Mucosa of rectum (tissue), 2 donors: ENCODE data around the gene CTSZ.
"Not testable (repeated sequence)": the region's sequence is repeated elsewhere in the genome, so short reads cannot be mapped to it uniquely, and the experiment has no call there.

ENCODE experiments used
- H3K27ac ChIP-seq, 2 donors: one replicate each; pipeline ENCODE4 v1.7.0; 2013; ENCODE audit warnings: inconsistent platforms in 2 of 2, low read depth in 2 of 2, low read length in 2 of 2
- H3K27me3 ChIP-seq, 2 donors: one replicate each; pipeline ENCODE4 v1.7.0; 2013; ENCODE audit warnings: low read length in 2 of 2; ENCODE audit not compliant: control insufficient read depth in 2 of 2, insufficient read depth in 2 of 2
- H3K36me3 ChIP-seq, 2 donors: one replicate each; pipeline ENCODE4 v1.7.0; 2013; ENCODE audit warnings: low read length in 2 of 2; ENCODE audit not compliant: control insufficient read depth in 2 of 2, insufficient read depth in 2 of 2
- H3K4me1 ChIP-seq, 2 donors: one replicate each; pipeline ENCODE4 v1.7.0; 2013; ENCODE audit warnings: low read length in 2 of 2, mild to moderate bottlenecking in 1 of 2; ENCODE audit not compliant: control insufficient read depth in 2 of 2, insufficient read depth in 2 of 2
- H3K4me3 ChIP-seq, 2 donors: one replicate each; pipeline ENCODE4 v1.7.0; 2013; ENCODE audit warnings: low read length in 2 of 2
- H3K9ac ChIP-seq, 2 donors: one replicate each; pipeline ENCODE4 v1.7.0; 2013; ENCODE audit warnings: low read length in 2 of 2, low read depth in 1 of 2, mild to moderate bottlenecking in 1 of 2
- H3K9me3 ChIP-seq, 2 donors: one replicate each; pipeline ENCODE4 v1.7.0; 2013; ENCODE audit warnings: low read length in 2 of 2; ENCODE audit not compliant: control insufficient read depth in 2 of 2
- donor health status: healthy.
- donor health status: Normal muscosa, but diverticular disease.

The CTSZ gene

DNA sequence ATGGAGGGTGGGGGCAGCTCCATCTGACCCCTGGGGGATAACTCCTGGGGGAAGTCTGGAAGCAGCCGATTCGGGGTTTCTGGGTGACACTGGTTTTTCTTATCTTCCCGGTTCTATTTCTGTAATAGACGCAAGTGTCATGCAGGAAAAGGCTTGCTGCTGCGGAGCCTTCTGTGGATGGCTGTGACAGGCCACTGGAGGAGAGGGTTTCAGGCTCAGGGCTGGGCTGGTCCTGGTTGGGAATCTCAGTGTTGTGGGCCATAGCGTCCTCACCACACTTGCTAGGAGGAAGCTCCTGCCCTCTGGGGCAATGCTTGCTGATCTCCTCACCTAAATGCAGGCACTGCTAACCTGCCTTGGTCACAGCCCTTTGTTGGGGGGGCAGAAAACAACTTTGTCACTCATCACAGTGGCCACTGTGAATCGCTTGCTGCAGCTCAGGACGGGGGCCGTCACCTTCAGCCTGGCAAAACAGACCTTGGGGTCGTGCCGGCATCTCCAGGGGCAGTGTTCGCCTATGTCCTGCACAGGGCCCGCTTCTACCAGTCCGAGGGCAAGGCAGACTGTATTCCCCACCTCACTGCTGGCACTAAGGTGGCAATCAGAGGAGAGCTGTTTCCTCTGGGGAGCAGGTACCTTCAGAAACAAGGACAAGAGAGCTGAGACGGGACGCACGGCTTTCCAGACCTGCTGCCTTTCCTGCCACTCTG lies 7.8 kb upstream of the CTSZ start:
- no peaks in the 10 kb centered on the region for H3K36me3 ChIP-seq
- H3K4me3 ChIP-seq: no peak overlapping the region
- no peak overlapping the region for H3K9ac ChIP-seq
- H3K27ac ChIP-seq: no peak overlapping the region
- no peaks in the 10 kb centered on the region for H3K9me3 ChIP-seq
- H3K27me3 ChIP-seq: no peaks in the 10 kb centered on the region
- peaks cover 4 to 12% of the 10 kb centered on the region in 2 donors for H3K4me1 ChIP-seq

- H3K27me3 ChIP-seq: no peaks in the 10 kb centered on the region
- H3K4me3 ChIP-seq: no peak overlapping the region
- H3K27ac ChIP-seq: no peak overlapping the region
- peaks cover 4 to 12% of the 10 kb centered on the region in 2 donors for H3K4me1 ChIP-seq
- H3K9ac ChIP-seq: no peak overlapping the region
- no peaks in the 10 kb centered on the region for H3K9me3 ChIP-seq
- H3K36me3 ChIP-seq: no peaks in the 10 kb centered on the region
Observed at GRCh38 chr20:59013959-59014608, 7.0 kb upstream of the CTSZ start.

DNA sequence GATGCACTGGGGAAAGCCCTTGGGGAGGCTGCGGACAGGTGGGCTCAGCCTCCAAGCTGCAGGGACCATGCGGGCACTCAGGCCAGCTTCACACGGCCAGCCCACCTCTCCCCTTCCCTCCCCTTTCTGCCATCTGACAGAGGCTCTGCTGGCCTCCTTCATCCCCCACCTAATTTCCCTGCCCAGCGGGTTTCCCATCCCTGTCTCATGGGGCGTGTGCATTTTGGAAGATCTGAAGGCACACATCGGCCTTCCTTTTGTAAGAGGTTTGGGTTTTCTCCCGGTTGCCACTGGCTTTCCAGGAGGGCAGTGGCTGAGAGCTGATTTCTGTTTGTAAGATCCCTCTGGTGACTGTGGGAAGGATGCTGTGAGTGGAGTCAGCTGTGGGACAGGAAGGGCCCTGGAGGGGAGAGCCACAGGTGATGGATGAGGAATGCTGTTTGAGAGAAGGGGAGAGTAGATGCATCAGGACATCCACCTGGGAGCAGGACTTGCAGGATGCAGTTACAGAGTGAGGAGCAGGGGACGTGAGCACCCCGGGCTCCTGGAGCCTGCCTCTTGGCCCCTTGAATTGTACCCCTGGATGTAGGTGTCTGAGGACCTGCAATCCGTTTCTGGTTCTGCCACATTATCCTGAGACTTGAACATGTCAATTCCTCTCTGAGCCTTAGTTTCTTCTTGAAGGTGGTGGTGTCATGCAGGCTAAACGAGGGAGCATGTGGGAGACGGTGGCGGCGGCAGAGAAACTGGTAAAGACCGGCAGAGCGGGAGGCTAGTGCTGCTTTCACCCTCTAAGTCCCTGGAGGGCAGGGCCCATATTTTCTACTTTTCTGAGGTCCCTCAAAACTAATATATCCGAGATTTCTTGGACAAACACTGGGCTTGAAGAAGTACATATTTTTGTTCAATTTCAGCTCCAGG lies 6.2 kb upstream of the CTSZ start:
- H3K4me3 ChIP-seq: no peak overlapping the region
- no peaks in the 10 kb centered on the region for H3K27me3 ChIP-seq
- no peak overlapping the region for H3K9ac ChIP-seq
- H3K9me3 ChIP-seq: no peaks in the 10 kb centered on the region
- H3K27ac ChIP-seq: no peak overlapping the region
- H3K36me3 ChIP-seq: no peaks in the 10 kb centered on the region
- H3K4me1 ChIP-seq: peaks cover 4 to 12% of the 10 kb centered on the region in 2 donors

GRCh38 chr20:59011874-59012157 lies 4.8 kb upstream of the CTSZ start:
- H3K27ac ChIP-seq, H3K4me3 ChIP-seq, H3K9me3 ChIP-seq, H3K36me3 ChIP-seq, H3K27me3 ChIP-seq, H3K9ac ChIP-seq: not testable (repeated sequence)
- H3K4me1 ChIP-seq: peaks cover 10 to 12% of the 10 kb centered on the region in 2 donors

DNA sequence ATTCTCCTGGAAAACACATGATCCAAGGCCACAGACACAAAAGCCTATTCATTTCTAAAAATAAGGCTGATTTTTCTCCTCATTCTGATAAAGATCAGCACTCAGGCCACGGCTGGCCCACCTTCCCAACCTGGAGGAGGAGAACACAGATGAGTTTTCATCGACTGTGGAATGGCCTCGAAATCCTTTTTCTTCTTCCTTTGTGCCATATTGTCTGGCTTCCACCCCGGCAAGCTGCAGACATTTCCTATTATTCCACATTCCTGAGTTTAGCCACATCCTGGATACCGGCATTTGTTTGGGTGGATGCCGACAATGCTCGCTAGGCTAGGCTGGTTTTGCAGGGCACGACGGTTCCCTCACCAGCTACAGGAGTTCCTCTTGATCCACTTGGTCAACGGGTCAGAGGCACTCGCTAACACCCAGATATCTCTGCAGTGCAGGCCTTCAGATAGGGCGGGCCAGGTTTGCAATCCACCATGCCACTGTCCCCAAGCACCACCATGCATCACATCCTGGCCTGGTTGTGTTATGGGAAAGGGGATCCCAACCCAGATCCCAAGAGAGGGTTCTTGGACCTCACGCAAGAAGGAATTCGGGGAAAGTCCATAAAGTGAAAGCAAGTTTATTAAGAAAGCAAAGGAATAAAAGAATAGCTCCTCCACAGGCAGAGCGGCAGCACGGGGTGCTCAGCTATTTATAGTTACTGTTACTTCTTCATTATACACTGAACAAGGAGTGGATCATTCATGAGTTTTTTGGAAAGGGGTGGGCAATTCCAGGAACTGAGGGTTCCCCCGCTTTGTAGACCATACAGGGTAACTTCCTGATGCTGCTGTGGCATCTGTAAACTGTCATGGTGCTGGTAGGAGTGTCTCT lies 4.2 kb upstream of the CTSZ start:
- Histone ChIP-seq H3K9me3 (no peaks in the 10 kb centered on the region), H3K27me3 (no peaks in the 10 kb centered on the region), H3K9ac (no peak overlapping the region), H3K4me3 (no peak overlapping the region), H3K27ac (peak overlapping the region in 1 of 2 donors; percentile 16), H3K36me3 (no peaks in the 10 kb centered on the region), H3K4me1 (peaks cover 12 to 15% of the 10 kb centered on the region in 2 donors)

DNA sequence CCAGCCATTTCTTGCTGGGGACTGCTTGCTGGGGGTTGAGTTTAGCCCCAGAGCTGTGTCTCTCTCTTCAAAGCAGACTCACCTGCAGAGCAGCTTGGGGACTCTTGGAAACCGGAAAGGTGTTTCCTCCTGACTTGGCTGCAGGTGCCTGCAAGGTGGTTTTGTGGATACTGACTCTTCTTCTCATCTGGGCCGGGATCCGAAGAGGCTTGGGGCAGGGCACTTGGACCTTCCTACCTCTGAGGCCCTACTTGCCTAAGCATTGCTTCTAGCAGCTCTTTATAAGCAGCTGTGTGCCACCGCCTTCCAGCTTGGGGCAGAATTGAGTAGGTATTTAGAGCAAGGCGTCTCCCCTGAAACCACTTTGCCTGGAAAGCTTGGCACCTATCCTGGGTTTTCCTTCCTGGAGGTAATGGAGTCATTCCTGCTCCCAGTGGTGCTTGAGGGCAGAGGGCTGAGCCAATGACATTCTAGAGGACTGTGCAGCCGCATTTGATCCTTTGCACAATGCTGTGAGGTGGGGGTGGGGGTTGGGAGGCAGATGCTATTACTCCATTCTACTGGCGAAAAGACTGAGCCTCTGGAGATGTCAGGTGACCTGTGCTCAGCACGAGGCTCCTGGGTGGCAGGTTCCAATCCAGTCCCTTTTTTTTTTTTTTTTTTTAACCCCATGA lies 3.4 kb upstream of the CTSZ start:
- no peaks in the 10 kb centered on the region for H3K9me3 ChIP-seq
- no peaks in the 10 kb centered on the region for H3K36me3 ChIP-seq
- no peak overlapping the region for H3K4me3 ChIP-seq
- H3K27me3 ChIP-seq: no peaks in the 10 kb centered on the region
- peaks cover 19 to 23% of the 10 kb centered on the region in 2 donors for H3K4me1 ChIP-seq
- H3K9ac ChIP-seq: no peak overlapping the region
- peak overlapping the region in 1 of 2 donors; percentile 7 for H3K27ac ChIP-seq

- peak overlapping the region in 1 of 2 donors; percentile 91 for H3K27ac ChIP-seq
- peaks cover 0 to 5% of the 10 kb centered on the region in 2 donors for H3K36me3 ChIP-seq
- H3K4me3 ChIP-seq: no peak overlapping the region
- H3K27me3 ChIP-seq: no peaks in the 10 kb centered on the region
- H3K9me3 ChIP-seq: no peaks in the 10 kb centered on the region
- peak overlapping the region in 1 of 2 donors; percentile 11 for H3K9ac ChIP-seq
- H3K4me1 ChIP-seq: peaks cover 34 to 35% of the 10 kb centered on the region in 2 donors
Observed at GRCh38 chr20:59008715-59009336, 1.8 kb upstream of the CTSZ start.

- no peaks in the 10 kb centered on the region for H3K27me3 ChIP-seq
- H3K9me3 ChIP-seq: no peaks in the 10 kb centered on the region
- H3K27ac ChIP-seq: peak overlapping the region; percentile 88 to 91
- peaks cover 36 to 41% of the 10 kb centered on the region in 2 donors for H3K4me1 ChIP-seq
- H3K36me3 ChIP-seq: peaks cover 0 to 13% of the 10 kb centered on the region in 2 donors
- H3K9ac ChIP-seq: peak overlapping the region in 1 of 2 donors; percentile 96
- H3K4me3 ChIP-seq: peak overlapping the region in 1 of 2 donors; percentile 22
Observed at GRCh38 chr20:59007665-59008511, 834 bp upstream of the CTSZ start.
